Measurements from ENCODE around the gene ADCK2. TPM values are rescaled to one million over a fixed set of nuclear protein-coding genes. Genes with fewer than 3 reads are reported as not detected.
A peak's percentile ranks its signal among the peaks of the same experiment; 100 is the strongest.

The ADCK2 gene
- total RNA-seq, 4 donors from 2014 or later = 31.6 to 43.8 (median 37.4) TPM

DNA sequence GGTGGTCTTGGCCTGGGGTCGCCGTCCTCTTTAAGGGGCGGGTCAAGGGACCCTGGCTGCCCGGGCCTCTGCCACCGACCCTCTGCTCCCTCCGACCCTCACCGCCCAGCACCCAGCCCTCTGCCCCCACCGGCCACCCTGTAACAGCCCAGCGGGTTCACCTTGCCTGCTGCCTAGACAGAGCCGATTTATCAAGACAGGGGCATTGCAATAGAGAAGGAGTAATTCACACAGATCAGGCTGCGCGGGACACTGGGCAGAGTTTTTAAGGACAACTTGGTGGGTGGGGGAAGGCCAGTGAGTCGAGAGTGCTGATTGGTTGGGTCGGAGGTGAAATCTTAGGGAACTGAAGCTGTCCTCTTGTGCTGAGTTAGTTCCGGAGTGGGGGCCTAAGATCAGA is 779 bp upstream of the ADCK2 start:
- Histone ChIP-seq H3K4me1 (peaks cover 17 to 37% (median 25%) of the 10 kb centered on the region in 4 donors), H3K36me3 (no peaks in the 10 kb centered on the region), H3K27ac (peak overlapping the region in 3 of 4 donors; percentile 90 to 95 (median 91)), H3K27me3 (no peaks in the 10 kb centered on the region), H3K4me3 (no peak overlapping the region), H3K9me3 (no peaks in the 10 kb centered on the region)
- intact Hi-C loops (cut with DNase I; ENCODE audit: low total_unique reads) (no loop called here), in situ Hi-C loops (cut with MboI; ENCODE audit: low pct_ligation_motif_present in 1 of 4, low pct_unique_long_range_greater_than_20kb in 1 of 4, low sequenced_read_pairs in 3 of 4) (no loop called here)
- 86% methylated on average over 15 of the region's 15 CpGs; no CpG with 5 or more reads in 1 of the 2 donors for WGBS, 2 donors (ENCODE audit: low coverage in 1 of 2)
- TF ChIP-seq, protein P1, sequence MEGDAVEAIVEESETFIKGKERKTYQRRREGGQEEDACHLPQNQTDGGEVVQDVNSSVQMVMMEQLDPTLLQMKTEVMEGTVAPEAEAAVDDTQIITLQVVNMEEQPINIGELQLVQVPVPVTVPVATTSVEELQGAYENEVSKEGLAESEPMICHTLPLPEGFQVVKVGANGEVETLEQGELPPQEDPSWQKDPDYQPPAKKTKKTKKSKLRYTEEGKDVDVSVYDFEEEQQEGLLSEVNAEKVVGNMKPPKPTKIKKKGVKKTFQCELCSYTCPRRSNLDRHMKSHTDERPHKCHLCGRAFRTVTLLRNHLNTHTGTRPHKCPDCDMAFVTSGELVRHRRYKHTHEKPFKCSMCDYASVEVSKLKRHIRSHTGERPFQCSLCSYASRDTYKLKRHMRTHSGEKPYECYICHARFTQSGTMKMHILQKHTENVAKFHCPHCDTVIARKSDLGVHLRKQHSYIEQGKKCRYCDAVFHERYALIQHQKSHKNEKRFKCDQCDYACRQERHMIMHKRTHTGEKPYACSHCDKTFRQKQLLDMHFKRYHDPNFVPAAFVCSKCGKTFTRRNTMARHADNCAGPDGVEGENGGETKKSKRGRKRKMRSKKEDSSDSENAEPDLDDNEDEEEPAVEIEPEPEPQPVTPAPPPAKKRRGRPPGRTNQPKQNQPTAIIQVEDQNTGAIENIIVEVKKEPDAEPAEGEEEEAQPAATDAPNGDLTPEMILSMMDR (IDR thresholded peaks at IDR 0.05) = no peak
- TF ChIP-seq EP300 (IDR thresholded peaks at IDR 0.05; ENCODE audit: low read depth) (no peak), POLR2AphosphoS5 (IDR thresholded peaks at IDR 0.05) (no peak), POLR2A (IDR thresholded peaks at IDR 0.05) (no peak)
- DNase-seq = no peak

DNA sequence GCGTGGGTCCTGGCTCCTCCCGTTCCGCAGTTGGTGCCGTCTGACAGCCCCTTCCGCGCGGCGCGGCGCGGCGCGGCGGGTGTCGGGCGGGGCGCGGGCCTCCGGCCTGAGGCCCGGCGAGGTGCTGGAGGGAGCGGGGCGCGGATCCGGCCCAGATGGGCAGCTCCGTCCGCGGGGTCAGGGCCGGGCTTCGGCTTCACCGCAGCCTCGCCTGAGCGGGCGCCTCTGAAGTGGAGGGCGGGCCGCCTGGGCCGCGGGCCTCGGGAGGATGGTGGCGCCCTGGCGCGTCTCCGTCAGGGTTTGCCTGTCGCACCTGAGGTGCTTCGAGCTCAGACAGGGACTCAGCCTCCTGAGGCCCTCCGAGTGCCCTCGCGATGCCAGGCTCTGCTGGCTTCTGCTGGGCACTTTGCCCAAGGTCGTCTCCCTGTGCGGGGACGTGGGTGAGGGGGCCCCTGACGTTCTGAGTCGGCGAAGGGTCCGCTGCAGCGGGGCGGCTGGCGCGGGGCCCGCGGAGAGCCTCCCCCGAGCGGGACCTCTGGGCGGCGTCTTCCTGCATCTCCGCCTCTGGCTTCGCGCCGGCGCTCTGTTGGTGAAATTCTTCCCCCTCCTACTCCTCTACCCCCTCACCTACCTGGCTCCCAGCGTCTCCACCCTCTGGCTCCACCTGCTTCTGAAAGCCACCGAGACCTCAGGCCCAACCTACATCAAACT is 473 bp downstream of the ADCK2 start:
- TF ChIP-seq POLR2A (IDR thresholded peaks at IDR 0.05) = peak; percentile 91
- no peak for TF ChIP-seq EP300 (IDR thresholded peaks at IDR 0.05; ENCODE audit: low read depth)
- TF ChIP-seq POLR2AphosphoS5 (IDR thresholded peaks at IDR 0.05) = peak; percentile 5 to 78 (median 70)
- H3K36me3 ChIP-seq = no peaks in the 10 kb centered on the region
- in situ Hi-C loops (cut with MboI; ENCODE audit: low pct_ligation_motif_present in 1 of 4, low pct_unique_long_range_greater_than_20kb in 1 of 4, low sequenced_read_pairs in 3 of 4) = no loop called here

DNA sequence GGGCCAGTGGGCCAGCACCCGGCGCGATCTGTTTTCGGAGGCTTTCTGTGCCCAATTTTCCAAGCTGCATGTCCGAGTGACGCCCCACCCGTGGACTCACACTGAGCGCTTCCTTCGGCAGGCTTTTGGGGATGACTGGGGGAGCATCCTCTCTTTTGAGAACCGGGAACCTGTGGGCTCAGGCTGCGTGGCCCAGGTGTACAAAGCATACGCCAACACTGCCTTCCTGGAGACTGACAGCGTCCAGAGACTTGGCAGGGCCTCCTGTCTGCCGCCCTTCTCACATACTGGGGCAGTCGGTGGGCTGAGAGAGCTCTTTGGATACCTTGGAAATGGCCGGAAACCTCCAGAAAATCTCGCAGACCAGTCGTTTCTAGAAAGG is 1.0 kb downstream of the ADCK2 start:
- Histone ChIP-seq H3K4me1 (peaks cover 17 to 37% (median 25%) of the 10 kb centered on the region in 4 donors), H3K27ac (peak overlapping the region; percentile 90 to 96 (median 93)), H3K9me3 (no peaks in the 10 kb centered on the region), H3K36me3 (no peaks in the 10 kb centered on the region), H3K4me3 (peak overlapping the region in 3 of 4 donors; percentile 78 to 83 (median 79)), H3K27me3 (no peaks in the 10 kb centered on the region)
- 27% methylated on average over 18 of the region's 18 CpGs; no CpG with 5 or more reads in 1 of the 2 donors for WGBS, 2 donors (ENCODE audit: low coverage in 1 of 2)
- no peak for DNase-seq
- TF ChIP-seq POLR2AphosphoS5 (IDR thresholded peaks at IDR 0.05) = no peak
- TF ChIP-seq EP300 (IDR thresholded peaks at IDR 0.05; ENCODE audit: low read depth) = no peak
- no peak for TF ChIP-seq POLR2A (IDR thresholded peaks at IDR 0.05)
- TF ChIP-seq, protein P1 (IDR thresholded peaks at IDR 0.05) = no peak
- intact Hi-C loops (cut with DNase I; ENCODE audit: low total_unique reads) (no loop called here), in situ Hi-C loops (cut with MboI; ENCODE audit: low pct_ligation_motif_present in 1 of 4, low pct_unique_long_range_greater_than_20kb in 1 of 4, low sequenced_read_pairs in 3 of 4) (no loop called here)

More for the DNA sequence above, 473 bp downstream of the ADCK2 start:
- Histone ChIP-seq H3K4me3 (peak overlapping the region; percentile 66 to 83 (median 78)), H3K27ac (peak overlapping the region; percentile 90 to 96 (median 93)), H3K27me3 (no peaks in the 10 kb centered on the region), H3K9me3 (no peaks in the 10 kb centered on the region), H3K4me1 (peaks cover 17 to 37% (median 25%) of the 10 kb centered on the region in 4 donors)
- peak; percentile 83 for DNase-seq
- intact Hi-C loops (cut with DNase I; ENCODE audit: low total_unique reads) = no loop called here
- 1% methylated on average over 50 of the region's 72 CpGs; no CpG with 5 or more reads in 1 of the 2 donors for WGBS, 2 donors (ENCODE audit: low coverage in 1 of 2)

DNA sequence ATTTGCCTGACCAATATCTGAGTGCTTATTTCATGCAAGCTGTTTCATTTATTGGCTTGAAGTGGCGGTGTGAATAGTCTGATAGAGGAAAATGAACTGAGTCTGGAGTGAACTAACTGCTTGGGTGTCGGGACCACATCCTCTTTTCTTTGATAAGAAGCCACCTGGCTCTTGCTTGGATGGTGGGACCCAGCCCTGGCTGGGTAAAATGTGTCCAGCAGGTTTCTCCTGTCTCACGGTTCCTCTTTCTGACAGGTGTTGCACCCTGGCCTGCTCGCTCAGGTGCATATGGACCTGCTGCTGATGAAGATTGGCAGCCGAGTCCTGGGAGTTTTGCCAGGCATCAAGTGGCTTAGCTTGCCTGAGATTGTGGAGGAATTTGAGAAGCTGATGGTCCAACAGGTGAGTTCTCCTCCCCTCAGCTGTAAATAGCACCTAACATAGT is 1.6 kb downstream of the ADCK2 start:
- H3K4me3 ChIP-seq = peak overlapping the region in 3 of 4 donors; percentile 78 to 83 (median 79)
- peaks cover 17 to 37% (median 25%) of the 10 kb centered on the region in 4 donors for H3K4me1 ChIP-seq
- peak overlapping the region; percentile 90 to 96 (median 93) for H3K27ac ChIP-seq
- TF ChIP-seq, protein P1 (IDR thresholded peaks at IDR 0.05) = no peak
- TF ChIP-seq POLR2AphosphoS5 (IDR thresholded peaks at IDR 0.05) (no peak), POLR2A (IDR thresholded peaks at IDR 0.05) (no peak), EP300 (IDR thresholded peaks at IDR 0.05; ENCODE audit: low read depth) (no peak)
- peak; percentile 42 for DNase-seq
- intact Hi-C loops (cut with DNase I; ENCODE audit: low total_unique reads) = no loop called here
- H3K9me3 ChIP-seq = no peaks in the 10 kb centered on the region
- no peaks in the 10 kb centered on the region for H3K27me3 ChIP-seq
- WGBS, 2 donors (ENCODE audit: low coverage in 1 of 2) = 40 to 52% methylated on average over 1 to 5 of the region's 5 CpGs
- in situ Hi-C loops (cut with MboI; ENCODE audit: low pct_ligation_motif_present in 1 of 4, low pct_unique_long_range_greater_than_20kb in 1 of 4, low sequenced_read_pairs in 3 of 4) = no loop called here
- peaks cover 0 to 3% (median 1%) of the 10 kb centered on the region in 4 donors for H3K36me3 ChIP-seq

Measured in transverse colon (tissue), 4 donors.